OCI-LY7 (cell line): ENCODE results near the gene C20orf204.

Experiments
- EZH2phosphoT487 ChIP-seq: fragments of 200-600 bp; sonication (generic); IDR thresholded peaks from 2 replicates; pipeline ENCODE4 v1.6.1; 2018; ENCODE audit warnings: low read depth, borderline replicate concordance, mild to moderate bottlenecking, mixed run types, antibody characterized with exemption, low read length, moderate library complexity, mixed read lengths
- TF ChIP-seq, protein P1 (sequence below): fragments of 200-600 bp; sonication (generic); conservative IDR thresholded peaks from 2 replicates; pipeline ENCODE4 v1.5.1; 2014; ENCODE audit warnings: mild to moderate bottlenecking, antibody characterized with exemption, low read length, moderate library complexity, mixed read lengths

GRCh38 chr20:64033981-64034493 is 1.9 kb upstream of the C20orf204 start:
- TF ChIP-seq, protein P1, sequence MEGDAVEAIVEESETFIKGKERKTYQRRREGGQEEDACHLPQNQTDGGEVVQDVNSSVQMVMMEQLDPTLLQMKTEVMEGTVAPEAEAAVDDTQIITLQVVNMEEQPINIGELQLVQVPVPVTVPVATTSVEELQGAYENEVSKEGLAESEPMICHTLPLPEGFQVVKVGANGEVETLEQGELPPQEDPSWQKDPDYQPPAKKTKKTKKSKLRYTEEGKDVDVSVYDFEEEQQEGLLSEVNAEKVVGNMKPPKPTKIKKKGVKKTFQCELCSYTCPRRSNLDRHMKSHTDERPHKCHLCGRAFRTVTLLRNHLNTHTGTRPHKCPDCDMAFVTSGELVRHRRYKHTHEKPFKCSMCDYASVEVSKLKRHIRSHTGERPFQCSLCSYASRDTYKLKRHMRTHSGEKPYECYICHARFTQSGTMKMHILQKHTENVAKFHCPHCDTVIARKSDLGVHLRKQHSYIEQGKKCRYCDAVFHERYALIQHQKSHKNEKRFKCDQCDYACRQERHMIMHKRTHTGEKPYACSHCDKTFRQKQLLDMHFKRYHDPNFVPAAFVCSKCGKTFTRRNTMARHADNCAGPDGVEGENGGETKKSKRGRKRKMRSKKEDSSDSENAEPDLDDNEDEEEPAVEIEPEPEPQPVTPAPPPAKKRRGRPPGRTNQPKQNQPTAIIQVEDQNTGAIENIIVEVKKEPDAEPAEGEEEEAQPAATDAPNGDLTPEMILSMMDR: no peak
- TF ChIP-seq EZH2phosphoT487: no peak
